ENCODE results near the gene TEAD3. TPM values are rescaled to one million over a fixed set of nuclear protein-coding genes. Genes with fewer than 3 reads are reported as not detected.

Gene TEAD3
- total RNA-seq, 1 donor from 2014 or later, result 6.8 TPM

DNA sequence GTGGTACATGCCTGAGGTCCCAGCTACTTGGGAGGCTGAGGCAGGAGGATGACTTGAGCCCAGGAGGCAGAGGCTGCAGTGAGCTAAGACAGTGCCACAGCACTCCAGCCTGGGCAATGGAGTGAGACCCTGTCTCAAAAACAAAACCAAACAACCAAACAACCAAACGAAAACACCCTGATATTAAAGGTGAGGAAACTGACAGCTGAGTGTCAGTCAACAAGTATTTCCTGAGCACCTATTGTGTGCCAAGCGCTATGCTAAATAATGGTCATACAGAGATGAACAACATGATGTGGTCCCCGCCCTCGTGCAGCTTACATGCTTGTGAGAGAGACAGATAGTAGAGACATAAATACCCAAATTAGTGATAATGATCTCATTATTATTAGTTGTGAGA lies 17.7 kb upstream of the TEAD3 start:
- Histone ChIP-seq H3K4me1 (ENCODE audit: control insufficient read depth in 3 of 3, insufficient read depth in 3 of 3, low read length in 3 of 3) (no peaks in the 10 kb centered on the region), H3K36me3 (ENCODE audit: control insufficient read depth in 3 of 3, insufficient read depth in 3 of 3, low read length in 3 of 3) (no peaks in the 10 kb centered on the region), H3K4me3 (ENCODE audit: low read length in 3 of 3) (no peak overlapping the region), H3K9ac (ENCODE audit: low read depth in 1 of 3, low read length in 3 of 3) (no peak overlapping the region), H3K9me3 (ENCODE audit: control insufficient read depth in 3 of 3, low read length in 3 of 3) (no peaks in the 10 kb centered on the region), H3K27ac (ENCODE audit: low read depth, low read length) (no peak overlapping the region), H3K27me3 (ENCODE audit: control insufficient read depth in 3 of 3, insufficient read depth in 3 of 3, low read length in 3 of 3) (peaks cover 10 to 21% (median 15%) of the 10 kb centered on the region in 3 donors)

DNA sequence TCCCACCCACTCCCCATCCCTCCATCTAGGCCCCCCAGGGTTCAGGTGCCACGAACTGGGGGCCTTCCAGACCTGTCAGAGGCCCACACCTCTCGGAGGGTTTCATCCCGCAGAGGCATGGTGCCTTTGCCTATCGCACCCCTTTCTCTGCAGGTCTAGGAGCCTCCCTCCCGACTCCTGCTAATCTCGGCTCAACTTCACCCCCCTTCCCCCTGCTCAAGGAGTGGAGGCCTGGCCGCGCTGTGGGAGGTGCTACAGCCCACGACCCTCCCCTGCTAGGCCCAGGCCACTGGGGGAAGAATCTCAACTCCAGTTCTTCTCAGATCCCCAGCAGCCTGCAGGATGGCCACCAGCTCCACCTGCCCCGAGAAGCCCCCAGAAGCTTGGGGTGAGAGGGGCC lies 15.9 kb upstream of the TEAD3 start, which contains the start of gene TULP1:
Gene TULP1, minus strand, starts transcription at position 157 of the 400 bp plus-strand sequence. Its CDS starts 38 bp downstream, at position 119.
- Histone ChIP-seq H3K9ac (ENCODE audit: low read depth in 1 of 3, low read length in 3 of 3) (no peak within 1 kb of the TSS), H3K4me1 (ENCODE audit: control insufficient read depth in 3 of 3, insufficient read depth in 3 of 3, low read length in 3 of 3) (no peaks in the 10 kb centered on the region), H3K27ac (ENCODE audit: low read depth, low read length) (no peak within 1 kb of the TSS), H3K27me3 (ENCODE audit: control insufficient read depth in 3 of 3, insufficient read depth in 3 of 3, low read length in 3 of 3) (peaks cover 18 to 30% (median 21%) of the 10 kb centered on the region in 3 donors), H3K36me3 (ENCODE audit: control insufficient read depth in 3 of 3, insufficient read depth in 3 of 3, low read length in 3 of 3) (no peaks in the 10 kb centered on the region), H3K4me3 (ENCODE audit: low read length in 3 of 3) (no peak within 1 kb of the TSS), H3K9me3 (ENCODE audit: control insufficient read depth in 3 of 3, low read length in 3 of 3) (no peaks in the 10 kb centered on the region)

DNA sequence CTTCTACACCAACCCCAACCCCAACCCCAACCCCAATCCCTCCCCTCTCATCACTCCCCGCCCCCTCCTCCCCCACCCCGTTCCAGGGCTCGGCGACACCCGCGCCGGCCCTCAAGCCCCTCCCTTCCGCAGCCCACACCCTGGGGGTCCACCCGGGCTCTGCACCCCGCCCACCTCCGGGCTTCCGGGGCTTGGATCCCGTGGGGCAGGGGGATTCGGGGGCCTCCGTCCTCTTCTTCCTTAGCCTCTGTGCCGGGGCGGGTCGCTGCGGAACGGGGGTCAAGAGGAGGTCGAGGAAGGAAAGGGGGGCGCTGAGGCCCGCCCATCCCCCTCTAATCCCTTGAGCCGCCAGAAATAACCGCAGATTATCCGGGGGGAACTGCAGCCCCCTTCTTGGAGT lies 15.1 kb upstream of the TEAD3 start:
- Histone ChIP-seq H3K9ac (ENCODE audit: low read depth in 1 of 3, low read length in 3 of 3) (no peak overlapping the region), H3K27me3 (ENCODE audit: control insufficient read depth in 3 of 3, insufficient read depth in 3 of 3, low read length in 3 of 3) (peaks cover 18 to 30% (median 21%) of the 10 kb centered on the region in 3 donors), H3K4me3 (ENCODE audit: low read length in 3 of 3) (no peak overlapping the region), H3K36me3 (ENCODE audit: control insufficient read depth in 3 of 3, insufficient read depth in 3 of 3, low read length in 3 of 3) (no peaks in the 10 kb centered on the region), H3K9me3 (ENCODE audit: control insufficient read depth in 3 of 3, low read length in 3 of 3) (no peaks in the 10 kb centered on the region), H3K4me1 (ENCODE audit: control insufficient read depth in 3 of 3, insufficient read depth in 3 of 3, low read length in 3 of 3) (no peaks in the 10 kb centered on the region), H3K27ac (ENCODE audit: low read depth, low read length) (no peak overlapping the region)

DNA sequence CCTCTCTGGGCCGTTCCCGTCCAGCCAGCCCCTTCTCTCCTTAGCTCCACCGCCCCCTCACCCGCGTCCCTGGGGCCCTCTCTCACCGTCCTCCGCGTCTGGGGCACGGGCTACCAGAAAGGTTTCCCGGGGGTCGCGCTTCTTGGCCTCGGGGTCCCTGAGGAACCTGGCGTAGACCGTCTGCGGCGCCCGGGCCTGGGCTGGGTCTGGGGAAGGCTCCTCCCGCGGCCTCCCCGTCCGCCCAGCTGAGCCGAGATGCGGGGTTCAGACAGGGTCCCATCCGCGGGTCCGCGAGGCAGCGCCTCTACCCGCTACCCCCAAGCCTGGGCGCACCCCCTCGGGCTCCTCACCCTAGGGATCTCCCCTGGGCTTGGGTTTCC lies 14.7 kb upstream of the TEAD3 start:
- peaks cover 21 to 30% (median 22%) of the 10 kb centered on the region in 3 donors for H3K27me3 ChIP-seq (ENCODE audit: control insufficient read depth in 3 of 3, insufficient read depth in 3 of 3, low read length in 3 of 3)
- H3K4me3 ChIP-seq (ENCODE audit: low read length in 3 of 3), result no peak overlapping the region

DNA sequence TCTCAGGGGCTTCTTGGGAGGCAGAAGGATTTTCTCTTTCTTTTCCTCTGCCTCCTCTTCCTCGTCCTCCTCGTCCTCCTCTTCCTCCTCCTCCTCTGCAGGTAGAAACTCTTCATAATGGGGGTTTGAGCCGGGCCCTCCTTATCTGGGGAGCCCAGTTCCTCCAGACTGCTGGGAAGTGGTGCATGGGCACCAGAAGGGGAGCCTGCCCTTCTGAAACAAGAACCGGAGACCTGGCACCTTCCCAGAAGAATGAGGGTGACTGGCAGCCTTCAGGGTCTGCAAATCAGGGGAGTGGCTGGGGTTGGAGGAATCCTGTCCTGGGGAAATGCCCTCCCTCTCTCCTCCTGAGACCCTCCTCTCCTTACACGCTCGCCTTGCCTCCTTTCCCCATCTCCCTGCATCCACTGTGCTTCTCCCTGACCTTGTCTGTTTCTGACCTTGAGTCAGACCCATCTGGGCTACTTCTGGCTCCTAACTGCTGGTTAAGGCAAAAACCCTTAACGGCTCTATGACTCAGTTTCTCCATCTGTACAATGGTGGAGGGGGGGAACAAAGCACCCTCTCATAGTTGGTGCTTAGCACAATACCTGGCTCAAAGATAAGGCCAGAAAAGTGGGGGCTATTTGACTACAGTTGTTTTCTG lies 14.2 kb upstream of the TEAD3 start:
- H3K4me3 ChIP-seq (ENCODE audit: low read length in 3 of 3), result no peak overlapping the region
- H3K36me3 ChIP-seq (ENCODE audit: control insufficient read depth in 3 of 3, insufficient read depth in 3 of 3, low read length in 3 of 3), result no peaks in the 10 kb centered on the region
- peaks cover 23 to 34% (median 23%) of the 10 kb centered on the region in 3 donors for H3K27me3 ChIP-seq (ENCODE audit: control insufficient read depth in 3 of 3, insufficient read depth in 3 of 3, low read length in 3 of 3)
- no peak overlapping the region for H3K9ac ChIP-seq (ENCODE audit: low read depth in 1 of 3, low read length in 3 of 3)
- H3K27ac ChIP-seq (ENCODE audit: low read depth, low read length), result no peak overlapping the region
- H3K9me3 ChIP-seq (ENCODE audit: control insufficient read depth in 3 of 3, low read length in 3 of 3), result no peaks in the 10 kb centered on the region
- no peaks in the 10 kb centered on the region for H3K4me1 ChIP-seq (ENCODE audit: control insufficient read depth in 3 of 3, insufficient read depth in 3 of 3, low read length in 3 of 3)

More for the DNA sequence above, 14.7 kb upstream of the TEAD3 start:
- Histone ChIP-seq H3K4me1 (ENCODE audit: control insufficient read depth in 3 of 3, insufficient read depth in 3 of 3, low read length in 3 of 3) (no peaks in the 10 kb centered on the region), H3K9me3 (ENCODE audit: control insufficient read depth in 3 of 3, low read length in 3 of 3) (no peaks in the 10 kb centered on the region), H3K27ac (ENCODE audit: low read depth, low read length) (no peak overlapping the region), H3K36me3 (ENCODE audit: control insufficient read depth in 3 of 3, insufficient read depth in 3 of 3, low read length in 3 of 3) (no peaks in the 10 kb centered on the region), H3K9ac (ENCODE audit: low read depth in 1 of 3, low read length in 3 of 3) (no peak overlapping the region)

DNA sequence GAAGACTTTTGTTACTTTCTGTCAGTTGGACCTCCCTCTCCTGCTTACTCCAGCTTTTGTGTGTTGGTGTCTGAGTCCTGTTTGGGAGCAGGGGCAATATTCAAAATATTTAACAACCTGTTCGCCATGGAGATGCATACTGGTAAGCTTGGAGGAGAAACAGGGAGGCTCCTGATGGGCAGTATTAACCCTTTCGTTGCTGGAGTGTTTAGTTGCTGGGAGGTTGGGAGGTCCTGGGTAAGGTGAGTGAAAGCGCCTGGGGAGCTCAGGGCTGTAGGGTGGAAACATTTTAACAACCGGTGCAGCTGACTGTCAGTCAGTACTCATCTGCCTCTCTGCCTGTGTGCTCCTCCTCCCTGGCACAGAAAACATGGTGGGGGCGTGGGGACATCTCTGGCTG lies 11.7 kb upstream of the TEAD3 start:
- Histone ChIP-seq H3K9ac (ENCODE audit: low read depth in 1 of 3, low read length in 3 of 3) (no peak overlapping the region), H3K9me3 (ENCODE audit: control insufficient read depth in 3 of 3, low read length in 3 of 3) (no peaks in the 10 kb centered on the region), H3K4me1 (ENCODE audit: control insufficient read depth in 3 of 3, insufficient read depth in 3 of 3, low read length in 3 of 3) (peaks cover 2 to 4% (median 3%) of the 10 kb centered on the region in 3 donors), H3K27ac (ENCODE audit: low read depth, low read length) (no peak overlapping the region), H3K27me3 (ENCODE audit: control insufficient read depth in 3 of 3, insufficient read depth in 3 of 3, low read length in 3 of 3) (peaks cover 26 to 49% (median 33%) of the 10 kb centered on the region in 3 donors), H3K36me3 (ENCODE audit: control insufficient read depth in 3 of 3, insufficient read depth in 3 of 3, low read length in 3 of 3) (no peaks in the 10 kb centered on the region), H3K4me3 (ENCODE audit: low read length in 3 of 3) (no peak overlapping the region)

DNA sequence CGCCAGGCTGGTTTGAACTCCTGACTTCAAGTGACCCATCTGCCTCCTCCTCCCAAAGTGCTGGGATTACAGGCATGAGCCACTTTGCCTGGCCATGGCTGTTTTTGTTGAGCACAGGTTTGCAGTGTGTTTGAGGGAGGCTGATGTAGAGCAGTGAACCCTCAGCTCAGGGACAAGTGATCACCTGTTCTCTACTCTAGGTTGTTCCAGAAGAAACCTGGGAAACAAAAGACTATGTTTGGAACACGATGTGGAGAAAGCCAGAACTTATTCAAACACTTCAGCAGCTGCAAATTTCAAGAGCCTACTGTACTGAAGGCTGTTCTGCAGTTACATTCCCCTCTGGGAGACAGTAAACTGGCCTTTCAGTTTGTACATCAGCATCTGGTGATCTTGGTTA lies 11.1 kb upstream of the TEAD3 start:
- H3K4me3 ChIP-seq (ENCODE audit: low read length in 3 of 3), result no peak overlapping the region
- peaks cover 26 to 49% (median 33%) of the 10 kb centered on the region in 3 donors for H3K27me3 ChIP-seq (ENCODE audit: control insufficient read depth in 3 of 3, insufficient read depth in 3 of 3, low read length in 3 of 3)
- no peak overlapping the region for H3K9ac ChIP-seq (ENCODE audit: low read depth in 1 of 3, low read length in 3 of 3)
- no peaks in the 10 kb centered on the region for H3K9me3 ChIP-seq (ENCODE audit: control insufficient read depth in 3 of 3, low read length in 3 of 3)
- no peak overlapping the region for H3K27ac ChIP-seq (ENCODE audit: low read depth, low read length)
- peaks cover 2 to 6% (median 6%) of the 10 kb centered on the region in 3 donors for H3K4me1 ChIP-seq (ENCODE audit: control insufficient read depth in 3 of 3, insufficient read depth in 3 of 3, low read length in 3 of 3)
- H3K36me3 ChIP-seq (ENCODE audit: control insufficient read depth in 3 of 3, insufficient read depth in 3 of 3, low read length in 3 of 3), result no peaks in the 10 kb centered on the region

DNA sequence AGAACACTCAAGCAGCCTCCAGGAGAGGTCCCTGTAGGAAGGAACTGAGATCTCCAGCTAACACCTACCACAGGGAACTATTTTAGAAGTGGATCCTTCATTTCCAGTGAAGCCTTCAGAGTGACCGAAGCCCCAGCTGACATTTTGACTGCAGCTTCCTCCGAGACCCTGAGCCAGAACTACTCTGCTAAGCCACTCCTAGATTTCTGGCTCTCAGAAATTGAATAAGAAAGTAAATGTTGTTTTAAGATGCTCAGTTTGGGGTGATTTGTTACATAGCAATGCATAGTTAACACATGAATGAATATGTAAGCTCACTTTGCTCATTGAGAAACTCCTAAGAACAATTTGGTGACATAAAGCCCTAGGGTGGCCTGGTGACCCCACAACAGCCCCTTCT lies 10.3 kb upstream of the TEAD3 start:
- Histone ChIP-seq H3K9me3 (ENCODE audit: control insufficient read depth in 3 of 3, low read length in 3 of 3) (no peaks in the 10 kb centered on the region), H3K36me3 (ENCODE audit: control insufficient read depth in 3 of 3, insufficient read depth in 3 of 3, low read length in 3 of 3) (no peaks in the 10 kb centered on the region), H3K27ac (ENCODE audit: low read depth, low read length) (no peak overlapping the region), H3K4me3 (ENCODE audit: low read length in 3 of 3) (no peak overlapping the region), H3K9ac (ENCODE audit: low read depth in 1 of 3, low read length in 3 of 3) (no peak overlapping the region), H3K27me3 (ENCODE audit: control insufficient read depth in 3 of 3, insufficient read depth in 3 of 3, low read length in 3 of 3) (peaks cover 26 to 47% (median 33%) of the 10 kb centered on the region in 3 donors), H3K4me1 (ENCODE audit: control insufficient read depth in 3 of 3, insufficient read depth in 3 of 3, low read length in 3 of 3) (peaks cover 2 to 6% (median 6%) of the 10 kb centered on the region in 3 donors)

DNA sequence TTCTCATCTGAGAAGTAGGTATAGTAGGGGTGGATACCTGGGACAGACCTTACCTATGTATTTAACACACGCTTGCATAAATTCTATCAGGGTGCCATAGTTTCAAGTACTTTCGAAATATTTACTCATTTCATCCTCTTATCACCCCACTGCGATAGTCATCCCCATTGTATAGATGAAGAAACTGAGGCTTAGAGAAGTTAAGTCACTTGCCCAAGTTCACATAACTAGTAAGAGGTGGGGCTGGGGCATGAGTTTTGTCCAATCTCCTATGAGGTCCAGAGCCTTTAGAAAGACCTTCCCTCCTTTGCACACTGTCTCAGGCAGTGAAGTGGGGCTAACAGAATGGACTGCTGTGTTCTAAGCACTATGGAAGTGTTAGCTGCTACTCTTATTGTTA lies 9.7 kb upstream of the TEAD3 start:
- Histone ChIP-seq H3K27ac (ENCODE audit: low read depth, low read length) (no peak overlapping the region), H3K9me3 (ENCODE audit: control insufficient read depth in 3 of 3, low read length in 3 of 3) (no peaks in the 10 kb centered on the region), H3K4me1 (ENCODE audit: control insufficient read depth in 3 of 3, insufficient read depth in 3 of 3, low read length in 3 of 3) (peaks cover 2 to 7% (median 6%) of the 10 kb centered on the region in 3 donors), H3K9ac (ENCODE audit: low read depth in 1 of 3, low read length in 3 of 3) (no peak overlapping the region), H3K36me3 (ENCODE audit: control insufficient read depth in 3 of 3, insufficient read depth in 3 of 3, low read length in 3 of 3) (no peaks in the 10 kb centered on the region), H3K27me3 (ENCODE audit: control insufficient read depth in 3 of 3, insufficient read depth in 3 of 3, low read length in 3 of 3) (peaks cover 26 to 45% (median 32%) of the 10 kb centered on the region in 3 donors), H3K4me3 (ENCODE audit: low read length in 3 of 3) (no peak overlapping the region)

DNA sequence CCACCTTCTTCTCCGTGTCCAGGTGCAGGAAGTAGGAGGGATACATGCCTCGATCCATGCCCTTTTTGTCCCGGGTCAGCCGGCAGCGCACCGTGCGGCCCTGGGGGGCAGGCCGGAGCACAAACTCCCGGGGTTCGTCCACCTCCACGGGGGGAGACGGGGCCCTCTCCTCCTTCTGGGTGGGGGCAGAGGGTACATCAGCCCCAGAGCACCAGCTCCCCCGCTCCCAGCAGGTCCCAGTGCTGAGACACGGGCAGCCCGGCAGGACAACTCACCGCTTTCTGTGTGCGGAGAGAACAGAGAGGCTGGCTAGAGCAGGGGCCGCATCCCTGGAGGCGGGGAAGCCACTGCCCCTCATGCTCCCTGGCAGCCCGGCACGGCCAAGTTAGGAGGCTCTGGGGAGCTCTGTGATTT lies 9.1 kb upstream of the TEAD3 start:
- Histone ChIP-seq H3K27me3 (ENCODE audit: control insufficient read depth in 3 of 3, insufficient read depth in 3 of 3, low read length in 3 of 3) (peaks cover 23 to 40% (median 27%) of the 10 kb centered on the region in 3 donors), H3K4me1 (ENCODE audit: control insufficient read depth in 3 of 3, insufficient read depth in 3 of 3, low read length in 3 of 3) (peaks cover 2 to 12% (median 10%) of the 10 kb centered on the region in 3 donors), H3K27ac (ENCODE audit: low read depth, low read length) (no peak overlapping the region), H3K4me3 (ENCODE audit: low read length in 3 of 3) (no peak overlapping the region), H3K9me3 (ENCODE audit: control insufficient read depth in 3 of 3, low read length in 3 of 3) (no peaks in the 10 kb centered on the region), H3K36me3 (ENCODE audit: control insufficient read depth in 3 of 3, insufficient read depth in 3 of 3, low read length in 3 of 3) (no peaks in the 10 kb centered on the region), H3K9ac (ENCODE audit: low read depth in 1 of 3, low read length in 3 of 3) (no peak overlapping the region)

Measured in skeletal muscle tissue (tissue), 4 donors.